Spinal cord (tissue), 10 donors: Measurements from ENCODE around the gene ARPC5. TPM values are rescaled to one million over a fixed set of nuclear protein-coding genes. Genes with fewer than 3 reads are reported as not detected.

ENCODE experiments used
- DNase-seq, 6 donors: peaks; one replicate each; pipeline versions ENCODE4 v3.0.0 to v3.0.0-alpha.2; 2013 to 2015; ENCODE audit warnings: low spot score in 6 of 6, low read depth in 4 of 6
- H3K27ac ChIP-seq: one replicate; pipeline ENCODE4 v1.5.1; 2013; ENCODE audit warnings: low read depth, low read length, control low read depth
- H3K27me3 ChIP-seq: one replicate; pipeline ENCODE4 v1.6.1; 2013; ENCODE audit warnings: low read length; ENCODE audit not compliant: control insufficient read depth, insufficient read depth
- H3K36me3 ChIP-seq: one replicate; pipeline ENCODE4 v1.6.1; 2013; ENCODE audit warnings: low read length; ENCODE audit not compliant: control insufficient read depth, insufficient read depth
- H3K4me1 ChIP-seq: one replicate; pipeline ENCODE4 v1.6.1; 2013; ENCODE audit warnings: low read length; ENCODE audit not compliant: control insufficient read depth, insufficient read depth
- H3K4me3 ChIP-seq: one replicate; pipeline ENCODE4 v1.5.1; 2013; ENCODE audit warnings: low read depth, low read length, control low read depth
- H3K9me3 ChIP-seq: one replicate; pipeline ENCODE4 v1.6.1; 2013; ENCODE audit warnings: low read length; ENCODE audit not compliant: control insufficient read depth, insufficient read depth
- WGBS: methylation state at CpG from one replicate; pipeline ENCODE4 v1.1.5; 2013; ENCODE audit warnings: missing lambda C conversion rate; ENCODE audit not compliant: insufficient coverage; 5-methylcytosine and 5-hydroxymethylcytosine counted together
- polyA plus RNA-seq, 2 donors: library from polyadenylated mRNA; unstranded; fragments of 120-200 nt; gene quantifications; one replicate each; pipeline ENCODE4 v1.2.1, GENCODE V29; 2013; ENCODE audit not compliant: insufficient read length in 2 of 2
- total RNA-seq, 2 donors: library from RNA; depleted of rRNA in 1 of 2; stranded (reverse); fragments of 120-200 nt in 1 of 2; fragments of >200 nt in 1 of 2; gene quantifications; one replicate each; pipeline versions ENCODE4 v1.2.3 to v1.2.4, GENCODE V29; 2013 to 2014
- donor health status: healthy.

ARPC5 gene
- total and polyA plus RNA-seq, 4 donors, result 132 to 195 (median 151) TPM

GRCh38 chr1:183592733-183593132 lies 42.9 kb downstream of the ARPC5 start:
- no peak overlapping the region for H3K27ac ChIP-seq

GRCh38 chr1:183590244-183591191 lies 45.1 kb downstream of the ARPC5 start, which contains the start of gene NCF2:
NCF2 (minus strand) TSS chr1:183590459; CDS start chr1:183590329, 130 bp downstream.
- Histone ChIP-seq H3K36me3 (no peaks in the 10 kb centered on the region), H3K4me3 (no peak within 1 kb of the TSS), H3K4me1 (peaks cover 4% of the 10 kb centered on the region), H3K27ac (no peak within 1 kb of the TSS), H3K27me3 (no peaks in the 10 kb centered on the region), H3K9me3 (no peaks in the 10 kb centered on the region)
- no peak for DNase-seq
- WGBS, result 69% methylated on average over 5 of the region's 6 CpGs

More at GRCh38 chr1:183592733-183593132, 42.9 kb downstream of the ARPC5 start:
- no peak for DNase-seq
- Histone ChIP-seq H3K27me3 (no peaks in the 10 kb centered on the region), H3K4me1 (peaks cover 5% of the 10 kb centered on the region), H3K36me3 (no peaks in the 10 kb centered on the region), H3K9me3 (no peaks in the 10 kb centered on the region), H3K4me3 (no peak overlapping the region)
- WGBS, result 93% methylated on average over 7 of the region's 7 CpGs

- Histone ChIP-seq H3K27me3 (no peaks in the 10 kb centered on the region), H3K4me1 (peaks cover 4% of the 10 kb centered on the region), H3K4me3 (no peak overlapping the region), H3K27ac (no peak overlapping the region), H3K36me3 (no peaks in the 10 kb centered on the region), H3K9me3 (no peaks in the 10 kb centered on the region)
- DNase-seq, result no peak
- 78% methylated on average over 2 of the region's 4 CpGs for WGBS
Measured at GRCh38 chr1:183589874-183590243, 45.7 kb downstream of the ARPC5 start.

GRCh38 chr1:183589384-183589783 lies 46.2 kb downstream of the ARPC5 start:
- no peak overlapping the region for H3K27ac ChIP-seq
- no peaks in the 10 kb centered on the region for H3K9me3 ChIP-seq
- H3K36me3 ChIP-seq, result no peaks in the 10 kb centered on the region
- H3K27me3 ChIP-seq, result no peaks in the 10 kb centered on the region
- WGBS, result 80% methylated on average over 1 of the region's 5 CpGs
- DNase-seq, result no peak
- H3K4me1 ChIP-seq, result peaks cover 4% of the 10 kb centered on the region
- H3K4me3 ChIP-seq, result no peak overlapping the region

GRCh38 chr1:183588827-183589226 lies 46.8 kb downstream of the ARPC5 start:
- H3K4me3 ChIP-seq, result no peak overlapping the region
- peak in 1 of 6 donors; percentile 72 for DNase-seq

GRCh38 chr1:183586926-183587325 lies 48.7 kb downstream of the ARPC5 start:
- 92% methylated on average over 5 of the region's 8 CpGs for WGBS
- no peaks in the 10 kb centered on the region for H3K27me3 ChIP-seq
- no peak overlapping the region for H3K4me3 ChIP-seq
- DNase-seq, result no peak
- H3K4me1 ChIP-seq, result peaks cover 13% of the 10 kb centered on the region
- no peak overlapping the region for H3K27ac ChIP-seq
- H3K36me3 ChIP-seq, result no peaks in the 10 kb centered on the region
- no peaks in the 10 kb centered on the region for H3K9me3 ChIP-seq

More at GRCh38 chr1:183588827-183589226, 46.8 kb downstream of the ARPC5 start:
- Histone ChIP-seq H3K27me3 (no peaks in the 10 kb centered on the region), H3K27ac (no peak overlapping the region), H3K36me3 (no peaks in the 10 kb centered on the region), H3K9me3 (no peaks in the 10 kb centered on the region), H3K4me1 (peaks cover 4% of the 10 kb centered on the region)

GRCh38 chr1:183586455-183586854 lies 49.1 kb downstream of the ARPC5 start:
- Histone ChIP-seq H3K4me1 (peaks cover 14% of the 10 kb centered on the region), H3K4me3 (no peak overlapping the region), H3K27me3 (no peaks in the 10 kb centered on the region), H3K9me3 (no peaks in the 10 kb centered on the region), H3K27ac (no peak overlapping the region), H3K36me3 (no peaks in the 10 kb centered on the region)
- no peak for DNase-seq
- no CpG with 5 or more reads among the region's 1 CpG for WGBS

GRCh38 chr1:183585038-183585437 lies 50.5 kb downstream of the ARPC5 start:
- Histone ChIP-seq H3K4me1 (peaks cover 21% of the 10 kb centered on the region), H3K4me3 (no peak overlapping the region), H3K36me3 (no peaks in the 10 kb centered on the region), H3K27me3 (no peaks in the 10 kb centered on the region), H3K27ac (no peak overlapping the region), H3K9me3 (no peaks in the 10 kb centered on the region)
- DNase-seq, result peak in 1 of 6 donors; percentile 63
- 76% methylated on average over 6 of the region's 6 CpGs for WGBS

- Histone ChIP-seq H3K36me3 (no peaks in the 10 kb centered on the region), H3K4me1 (peaks cover 21% of the 10 kb centered on the region), H3K27me3 (no peaks in the 10 kb centered on the region), H3K9me3 (no peaks in the 10 kb centered on the region), H3K4me3 (no peak overlapping the region), H3K27ac (no peak overlapping the region)
- WGBS, result no CpG with 5 or more reads among the region's 5 CpGs
- no peak for DNase-seq
Measured at GRCh38 chr1:183584147-183584546, 51.4 kb downstream of the ARPC5 start.

- Histone ChIP-seq H3K27ac (no peak overlapping the region), H3K27me3 (no peaks in the 10 kb centered on the region), H3K9me3 (no peaks in the 10 kb centered on the region), H3K4me3 (no peak overlapping the region), H3K36me3 (no peaks in the 10 kb centered on the region), H3K4me1 (peaks cover 19% of the 10 kb centered on the region)
- no peak for DNase-seq
- WGBS, result 87% methylated on average over 5 of the region's 6 CpGs
Measured at GRCh38 chr1:183583466-183583865, 52.1 kb downstream of the ARPC5 start.
